Measurements from ENCODE around the gene EIF2B5. TPM values are rescaled to one million over a fixed set of nuclear protein-coding genes. Genes with fewer than 3 reads are reported as not detected.
A peak's percentile ranks its signal among the peaks of the same experiment; 100 is the strongest.

EIF2B5 gene
- total and polyA plus RNA-seq, 2 of the 13 experiments (the other 11 are each of a cell fraction or from before 2014, with no cell fraction given), result 38.4 to 60.2 TPM

- TF ChIP-seq HMGXB3 (CRISPR knock-in tag; IDR thresholded peaks at IDR 0.05; ENCODE audit: borderline replicate concordance) (peak; percentile 74), ZNF512 (CRISPR knock-in tag; IDR thresholded peaks at IDR 0.05) (no peak), ZNF280B (CRISPR knock-in tag; IDR thresholded peaks at IDR 0.05; ENCODE audit: borderline replicate concordance) (peak; percentile 83), MXI1 (IDR thresholded peaks at IDR 0.05; ENCODE audit: borderline replicate concordance, low read depth, low read length) (peak; percentile 80; the same call in 1 of the 3 replicates), HNRNPLL (IDR thresholded peaks at IDR 0.05; ENCODE audit: low read depth, low read length, poor library complexity, severe bottlenecking) (peak; percentile 56), MAZ (IDR thresholded peaks at IDR 0.05; ENCODE audit: borderline replicate concordance, low read depth, low read length) (no peak), MAZ (CRISPR knock-in tag; IDR thresholded peaks at IDR 0.05; ENCODE audit: low read depth) (peak; percentile 54; the same call in 1 of the 2 replicates), ATF7 (IDR thresholded peaks at IDR 0.05) (no peak), ATF7 (CRISPR knock-in tag; IDR thresholded peaks at IDR 0.05) (no peak), REST (IDR thresholded peaks at IDR 0.05; ENCODE audit: borderline replicate concordance in 1 of 2, low read depth in 1 of 2, low read length in 2 of 2) (0 out of 4 replicates have a peak, but pooled peaks of 1 of the 2 experiments have one; percentile 16), GPN1 (CRISPR knock-in tag; IDR thresholded peaks at IDR 0.05; ENCODE audit: borderline replicate concordance) (no peak), NFYB (CRISPR knock-in tag; IDR thresholded peaks at IDR 0.05) (no peak), ZBTB26 (CRISPR knock-in tag; IDR thresholded peaks at IDR 0.05; ENCODE audit: borderline replicate concordance) (peak; percentile 66; the same call in 1 of the 2 replicates), ZFX (CRISPR knock-in tag; IDR thresholded peaks at IDR 0.05; ENCODE audit: low read depth) (peak; percentile 49)
Measured at GRCh38 chr3:184133840-184134745, 1.1 kb upstream of the EIF2B5 start (continued).
